ENCODE data around the gene RAVER2.

DNA sequence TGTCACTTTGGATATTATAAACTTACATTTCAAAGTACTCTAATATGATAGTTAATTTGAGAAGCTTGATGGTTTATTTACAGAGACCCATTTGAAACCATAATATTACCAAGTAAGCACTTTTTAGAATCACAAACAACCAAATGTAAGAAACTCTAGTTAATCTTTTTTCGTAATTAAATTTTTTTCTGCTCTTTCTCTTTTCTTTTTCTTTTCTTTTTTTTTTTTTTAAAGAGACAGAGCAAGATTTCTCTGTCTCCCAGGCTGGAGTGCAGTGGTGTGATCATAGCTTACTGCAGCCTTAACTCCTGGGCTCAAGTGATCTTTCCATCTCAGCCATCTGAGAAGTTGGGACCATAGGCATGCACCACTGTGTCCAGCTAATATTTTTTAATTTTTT is 5.2 kb downstream of the RAVER2 start:
- TF ChIP-seq, protein P1, sequence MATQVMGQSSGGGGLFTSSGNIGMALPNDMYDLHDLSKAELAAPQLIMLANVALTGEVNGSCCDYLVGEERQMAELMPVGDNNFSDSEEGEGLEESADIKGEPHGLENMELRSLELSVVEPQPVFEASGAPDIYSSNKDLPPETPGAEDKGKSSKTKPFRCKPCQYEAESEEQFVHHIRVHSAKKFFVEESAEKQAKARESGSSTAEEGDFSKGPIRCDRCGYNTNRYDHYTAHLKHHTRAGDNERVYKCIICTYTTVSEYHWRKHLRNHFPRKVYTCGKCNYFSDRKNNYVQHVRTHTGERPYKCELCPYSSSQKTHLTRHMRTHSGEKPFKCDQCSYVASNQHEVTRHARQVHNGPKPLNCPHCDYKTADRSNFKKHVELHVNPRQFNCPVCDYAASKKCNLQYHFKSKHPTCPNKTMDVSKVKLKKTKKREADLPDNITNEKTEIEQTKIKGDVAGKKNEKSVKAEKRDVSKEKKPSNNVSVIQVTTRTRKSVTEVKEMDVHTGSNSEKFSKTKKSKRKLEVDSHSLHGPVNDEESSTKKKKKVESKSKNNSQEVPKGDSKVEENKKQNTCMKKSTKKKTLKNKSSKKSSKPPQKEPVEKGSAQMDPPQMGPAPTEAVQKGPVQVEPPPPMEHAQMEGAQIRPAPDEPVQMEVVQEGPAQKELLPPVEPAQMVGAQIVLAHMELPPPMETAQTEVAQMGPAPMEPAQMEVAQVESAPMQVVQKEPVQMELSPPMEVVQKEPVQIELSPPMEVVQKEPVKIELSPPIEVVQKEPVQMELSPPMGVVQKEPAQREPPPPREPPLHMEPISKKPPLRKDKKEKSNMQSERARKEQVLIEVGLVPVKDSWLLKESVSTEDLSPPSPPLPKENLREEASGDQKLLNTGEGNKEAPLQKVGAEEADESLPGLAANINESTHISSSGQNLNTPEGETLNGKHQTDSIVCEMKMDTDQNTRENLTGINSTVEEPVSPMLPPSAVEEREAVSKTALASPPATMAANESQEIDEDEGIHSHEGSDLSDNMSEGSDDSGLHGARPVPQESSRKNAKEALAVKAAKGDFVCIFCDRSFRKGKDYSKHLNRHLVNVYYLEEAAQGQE (IDR thresholded peaks at IDR 0.05; ENCODE audit: insufficient replicate concordance, low read depth) = no peak
- no peak for TF ChIP-seq GABPA (IDR thresholded peaks at IDR 0.05; ENCODE audit: low read depth)

Data from HL-60 (cell line).